ENCODE measurements around the gene C1QC.
"Not testable (repeated sequence)": the region's sequence is repeated elsewhere in the genome, so short reads cannot be mapped to it uniquely, and the experiment has no call there.

The C1QC gene

DNA sequence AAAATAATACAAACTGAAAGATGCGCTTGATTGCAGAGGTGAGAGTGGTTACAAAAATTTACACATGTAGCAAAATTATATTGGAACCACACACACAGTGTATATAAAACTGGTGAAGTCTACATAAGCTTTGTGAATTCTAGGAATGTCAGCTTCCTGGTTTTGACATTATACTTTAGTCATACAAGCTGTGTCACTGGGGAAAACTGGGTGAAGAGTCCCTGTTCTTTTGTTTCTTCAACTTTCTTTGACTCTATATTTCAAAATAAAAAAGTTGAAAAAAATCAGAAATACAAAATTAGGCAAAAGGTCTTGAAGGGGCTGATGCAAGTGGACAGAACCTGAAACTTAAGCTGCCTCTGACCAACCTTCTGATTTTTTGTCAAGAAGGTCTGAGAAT is 3.0 kb downstream of the C1QC start:
- Mint-ChIP-seq H3K4me1 (ENCODE audit: low read depth) (peaks cover 81% of the 10 kb centered on the region), H3K27me3 (peaks cover 4% of the 10 kb centered on the region), H3K36me3 (ENCODE audit: low read depth) (peaks cover 72% of the 10 kb centered on the region), H3K9me3 (no peaks in the 10 kb centered on the region), H3K4me3 (peak overlapping the region; percentile 77), H3K27ac (peak overlapping the region; percentile 85)
- intact Hi-C loops (cut with micrococcal nuclease): no loop called here

DNA sequence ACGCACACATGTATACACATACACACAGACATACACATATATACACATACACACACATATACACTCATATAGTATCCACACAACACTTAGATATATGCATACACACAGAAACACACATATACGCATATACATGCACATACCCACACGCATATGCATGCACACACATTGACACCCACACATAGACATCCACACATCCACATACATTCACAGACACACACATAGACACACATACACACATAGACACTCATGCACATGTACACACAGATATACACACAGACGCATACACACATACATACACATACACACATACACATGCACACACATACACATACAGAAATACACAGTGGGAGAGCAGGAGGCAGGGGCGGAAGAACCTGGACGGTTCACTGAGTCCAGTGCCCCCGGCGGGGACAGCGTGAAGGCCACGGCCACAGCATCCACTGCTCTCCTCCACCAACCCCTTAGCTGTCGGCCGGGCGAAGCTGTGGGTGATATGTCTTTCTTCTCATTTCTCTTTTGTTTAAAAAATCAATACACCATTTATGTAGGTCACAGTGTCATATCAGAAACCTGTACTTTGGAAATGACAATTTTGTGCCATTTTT is 6.8 kb downstream of the C1QC start:
- Mint-ChIP-seq H3K4me1 (ENCODE audit: low read depth) (peaks cover 78% of the 10 kb centered on the region), H3K9me3 (no peaks in the 10 kb centered on the region), H3K27ac (peak overlapping the region; percentile 80), H3K27me3 (peaks cover 12% of the 10 kb centered on the region), H3K36me3 (ENCODE audit: low read depth) (peaks cover 68% of the 10 kb centered on the region), H3K4me3 (no peak overlapping the region)
- intact Hi-C loops (cut with micrococcal nuclease): no loop called here

DNA sequence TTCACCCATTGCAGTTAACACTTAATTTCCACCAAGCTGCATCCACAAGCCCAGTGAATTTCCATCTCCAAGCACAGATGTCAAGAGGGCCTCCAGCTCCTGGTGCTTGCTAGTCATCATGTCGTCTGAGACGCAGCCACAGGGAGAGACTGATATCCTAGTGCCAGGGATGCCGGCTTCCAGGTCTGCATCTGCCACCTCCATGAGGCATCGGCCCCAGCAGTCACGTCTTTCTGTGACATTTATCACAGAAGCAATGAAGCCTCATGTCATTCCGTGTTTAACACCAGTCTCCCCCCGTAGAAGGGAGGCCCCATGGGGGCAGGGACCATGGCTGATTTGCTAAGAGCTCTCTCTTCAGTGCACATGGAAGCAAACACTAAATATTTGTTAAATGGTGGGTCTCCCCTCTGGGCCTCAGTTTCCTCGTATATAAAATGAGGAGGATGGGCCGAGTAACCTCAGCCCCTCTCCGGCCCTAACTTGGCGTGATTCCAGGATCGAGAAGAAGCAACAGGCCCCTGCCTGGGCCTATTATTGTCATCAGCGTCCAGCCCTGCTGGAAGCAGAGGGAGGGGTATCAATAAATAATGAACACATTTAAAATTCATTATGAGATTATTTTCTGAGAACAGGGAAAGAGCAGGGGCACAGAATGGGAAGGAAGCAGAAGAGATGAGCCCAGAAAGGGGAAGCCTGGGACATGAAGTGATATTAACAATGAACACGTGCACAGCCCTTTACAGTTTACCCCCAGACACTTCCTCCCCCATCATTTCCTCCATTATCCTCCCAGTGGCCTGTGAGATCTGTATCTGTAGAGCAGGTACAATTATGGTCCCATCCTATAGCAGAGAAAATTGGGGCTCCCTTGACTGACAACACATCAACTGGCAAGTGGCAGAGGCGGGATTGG is 8.8 kb downstream of the C1QC start:
- H3K9me3 Mint-ChIP-seq: no peaks in the 10 kb centered on the region
- peak overlapping the region; percentile 81 for H3K4me3 Mint-ChIP-seq
- H3K36me3 Mint-ChIP-seq (ENCODE audit: low read depth): peaks cover 69% of the 10 kb centered on the region
- H3K4me1 Mint-ChIP-seq (ENCODE audit: low read depth): peaks cover 76% of the 10 kb centered on the region
- H3K27me3 Mint-ChIP-seq: peaks cover 25% of the 10 kb centered on the region
- intact Hi-C loops (cut with micrococcal nuclease): no loop called here
- H3K27ac Mint-ChIP-seq: peak overlapping the region; percentile 80

DNA sequence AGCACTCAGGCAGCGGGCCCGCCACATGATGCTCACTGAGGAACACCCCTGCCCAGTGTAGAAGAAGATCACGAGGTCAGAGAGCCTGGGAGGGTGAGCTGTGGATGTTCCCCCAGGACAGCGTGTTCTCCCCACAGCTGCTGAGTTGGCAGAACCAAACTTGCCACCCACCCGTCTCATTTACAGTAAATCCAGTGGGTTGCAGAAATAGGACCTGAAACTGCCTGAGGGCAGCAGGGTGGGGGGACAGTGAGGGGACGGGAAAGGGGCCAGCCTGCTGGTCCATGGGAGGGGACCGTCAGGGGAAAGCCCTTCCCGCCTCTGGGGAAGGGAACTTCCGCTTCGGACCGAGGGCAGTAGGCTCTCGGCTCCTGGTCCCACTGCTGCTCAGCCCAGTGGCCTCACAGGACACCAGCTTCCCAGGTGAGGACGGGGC is 9.5 kb downstream of the C1QC start, which contains the start of gene C1QB:
Gene C1QB, plus strand, starts transcription at position 356 of the 436 bp plus-strand sequence. CDS start 6,227 bp downstream, outside the sequence.
- Mint-ChIP-seq H3K36me3 (ENCODE audit: low read depth) (peaks cover 69% of the 10 kb centered on the region), H3K9me3 (no peaks in the 10 kb centered on the region), H3K4me3 (peak within 1 kb of the TSS; percentile 81), H3K4me1 (ENCODE audit: low read depth) (peaks cover 79% of the 10 kb centered on the region), H3K27me3 (peaks cover 25% of the 10 kb centered on the region), H3K27ac (peak within 1 kb of the TSS; percentile 80)
- intact Hi-C loops (cut with micrococcal nuclease): no loop called here

DNA sequence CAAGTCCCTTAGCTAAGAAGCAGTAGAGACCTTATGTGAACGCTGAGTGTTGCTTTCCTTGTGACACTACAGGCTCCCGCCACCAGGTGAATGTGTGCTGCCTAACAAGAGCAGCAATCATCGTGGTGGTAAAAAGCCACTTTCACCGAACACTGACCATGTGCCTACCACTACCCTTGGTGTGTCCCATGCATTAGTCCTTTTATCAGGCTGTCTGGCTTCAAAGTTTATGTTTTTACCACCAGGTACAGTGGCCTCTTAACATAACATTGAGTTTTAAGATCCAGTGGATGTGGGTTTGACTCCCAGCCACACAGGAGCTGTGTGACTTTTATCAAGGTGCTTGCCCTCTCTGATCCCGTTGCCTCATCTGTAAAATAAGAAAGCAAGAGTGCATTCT is 11.3 kb downstream of the C1QC start:
- H3K9me3 Mint-ChIP-seq: no peaks in the 10 kb centered on the region
- no peak overlapping the region for H3K27ac Mint-ChIP-seq
- intact Hi-C loops (cut with micrococcal nuclease): no loop called here
- peaks cover 69% of the 10 kb centered on the region for H3K36me3 Mint-ChIP-seq (ENCODE audit: low read depth)
- peak overlapping the region; percentile 81 for H3K4me3 Mint-ChIP-seq
- H3K4me1 Mint-ChIP-seq (ENCODE audit: low read depth): peaks cover 83% of the 10 kb centered on the region
- H3K27me3 Mint-ChIP-seq: peaks cover 32% of the 10 kb centered on the region

DNA sequence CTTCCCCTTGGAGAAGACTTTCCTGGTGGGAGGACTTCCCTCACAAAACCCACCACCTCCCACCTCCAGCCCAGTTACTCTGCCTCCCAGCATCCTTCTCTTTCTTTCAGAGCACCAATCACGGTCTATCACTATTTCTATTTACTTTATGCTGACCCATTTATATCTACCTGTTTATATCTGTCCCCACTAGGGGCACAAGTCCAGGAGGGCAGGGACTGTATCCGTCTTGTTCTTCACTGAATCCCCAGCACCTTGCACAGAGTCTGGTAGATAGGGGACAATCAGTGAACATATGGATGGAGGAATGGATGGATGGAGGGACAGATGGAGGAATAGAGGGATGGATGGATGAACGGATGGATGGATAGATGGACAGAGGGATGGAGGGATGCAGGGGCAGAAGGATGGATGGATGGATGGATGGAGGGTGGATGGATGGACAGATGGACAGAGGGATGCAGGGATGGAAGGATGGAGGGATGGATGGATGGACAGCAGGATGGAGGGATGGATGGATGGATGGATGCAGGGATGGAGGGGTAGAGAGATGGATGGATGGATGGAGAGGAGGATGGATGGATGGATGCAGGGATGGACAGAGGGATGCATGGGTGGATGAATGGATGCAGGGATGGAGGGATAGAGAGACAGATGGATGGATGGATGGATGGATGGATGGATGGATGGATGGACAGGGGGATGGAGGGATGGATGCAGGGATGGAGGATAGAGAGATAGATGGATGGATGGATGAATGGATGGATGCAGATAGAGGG is 15.1 kb downstream of the C1QC start:
- H3K27me3 Mint-ChIP-seq: peaks cover 31% of the 10 kb centered on the region
- no peak overlapping the region for H3K4me3 Mint-ChIP-seq
- H3K4me1 Mint-ChIP-seq (ENCODE audit: low read depth): peaks cover 52% of the 10 kb centered on the region
- intact Hi-C loops (cut with micrococcal nuclease): no loop called here
- no peak overlapping the region for H3K27ac Mint-ChIP-seq
- H3K9me3 Mint-ChIP-seq: no peaks in the 10 kb centered on the region
- peaks cover 88% of the 10 kb centered on the region for H3K36me3 Mint-ChIP-seq (ENCODE audit: low read depth)

DNA sequence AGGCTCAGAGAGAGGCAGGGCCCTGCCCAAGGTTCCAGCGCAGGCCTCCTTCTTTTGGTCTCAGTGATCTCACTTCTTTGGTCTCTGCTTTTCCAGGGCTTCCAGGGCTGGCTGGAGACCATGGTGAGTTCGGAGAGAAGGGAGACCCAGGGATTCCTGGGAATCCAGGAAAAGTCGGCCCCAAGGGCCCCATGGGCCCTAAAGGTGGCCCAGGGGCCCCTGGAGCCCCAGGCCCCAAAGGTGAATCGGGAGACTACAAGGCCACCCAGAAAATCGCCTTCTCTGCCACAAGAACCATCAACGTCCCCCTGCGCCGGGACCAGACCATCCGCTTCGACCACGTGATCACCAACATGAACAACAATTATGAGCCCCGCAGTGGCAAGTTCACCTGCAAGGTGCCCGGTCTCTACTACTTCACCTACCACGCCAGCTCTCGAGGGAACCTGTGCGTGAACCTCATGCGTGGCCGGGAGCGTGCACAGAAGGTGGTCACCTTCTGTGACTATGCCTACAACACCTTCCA is 17.3 kb downstream of the C1QC start:
- Mint-ChIP-seq H3K4me1 (ENCODE audit: low read depth) (peaks cover 36% of the 10 kb centered on the region), H3K4me3 (no peak overlapping the region), H3K36me3 (ENCODE audit: low read depth) (peaks cover 67% of the 10 kb centered on the region), H3K27me3 (peaks cover 19% of the 10 kb centered on the region), H3K27ac (no peak overlapping the region), H3K9me3 (no peaks in the 10 kb centered on the region)
- intact Hi-C loops (cut with micrococcal nuclease): no loop called here

DNA sequence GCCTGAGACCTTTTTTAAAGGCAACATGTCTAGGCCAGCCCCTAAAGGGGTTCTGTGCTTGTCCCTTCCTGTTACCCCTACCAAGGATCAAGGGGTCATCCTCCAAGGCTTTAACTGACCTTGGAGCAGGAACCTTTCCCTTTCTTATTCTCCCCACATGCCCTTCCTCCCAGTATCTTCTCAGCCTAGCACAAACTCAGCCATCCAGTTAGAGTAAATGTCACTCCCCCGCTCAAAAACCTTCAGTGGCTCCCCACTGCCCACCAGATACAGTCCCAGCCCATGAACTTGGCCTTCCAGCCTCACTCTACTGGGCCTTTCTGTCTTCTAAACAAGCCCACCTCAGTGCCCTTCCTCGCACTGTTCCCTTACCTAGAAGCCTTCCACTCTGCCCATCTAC is 18.4 kb downstream of the C1QC start:
- Mint-ChIP-seq H3K27ac (peak overlapping the region; percentile 5), H3K27me3 (peaks cover 14% of the 10 kb centered on the region), H3K9me3 (no peaks in the 10 kb centered on the region), H3K4me1 (ENCODE audit: low read depth) (peaks cover 26% of the 10 kb centered on the region), H3K36me3 (ENCODE audit: low read depth) (peaks cover 56% of the 10 kb centered on the region), H3K4me3 (no peak overlapping the region)
- intact Hi-C loops (cut with micrococcal nuclease): no loop called here

DNA sequence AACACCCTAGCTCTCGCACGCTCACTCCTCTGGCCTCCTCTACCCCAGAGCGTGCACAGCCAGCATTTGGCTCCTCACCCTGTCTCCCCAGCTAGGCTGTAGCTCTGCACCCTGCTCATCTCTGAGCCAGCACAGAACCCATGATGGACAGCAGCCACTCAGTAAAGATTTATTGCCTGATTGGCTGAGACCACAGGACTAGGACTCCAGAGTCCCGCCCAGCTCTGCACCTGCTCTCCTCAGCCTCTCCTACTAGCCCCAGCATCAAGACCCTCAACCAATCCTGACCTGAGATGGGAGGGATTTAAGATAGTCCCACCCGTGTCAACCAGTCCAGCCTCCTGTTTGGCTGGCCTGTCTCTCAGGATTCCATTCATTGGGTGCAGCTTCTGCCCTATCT is 18.9 kb downstream of the C1QC start:
- peak overlapping the region; percentile 5 for H3K27ac Mint-ChIP-seq
- H3K36me3 Mint-ChIP-seq (ENCODE audit: low read depth): peaks cover 52% of the 10 kb centered on the region
- intact Hi-C loops (cut with micrococcal nuclease): no loop called here
- no peaks in the 10 kb centered on the region for H3K9me3 Mint-ChIP-seq
- H3K4me3 Mint-ChIP-seq: no peak overlapping the region
- H3K27me3 Mint-ChIP-seq: peaks cover 11% of the 10 kb centered on the region
- H3K4me1 Mint-ChIP-seq (ENCODE audit: low read depth): peaks cover 25% of the 10 kb centered on the region

DNA sequence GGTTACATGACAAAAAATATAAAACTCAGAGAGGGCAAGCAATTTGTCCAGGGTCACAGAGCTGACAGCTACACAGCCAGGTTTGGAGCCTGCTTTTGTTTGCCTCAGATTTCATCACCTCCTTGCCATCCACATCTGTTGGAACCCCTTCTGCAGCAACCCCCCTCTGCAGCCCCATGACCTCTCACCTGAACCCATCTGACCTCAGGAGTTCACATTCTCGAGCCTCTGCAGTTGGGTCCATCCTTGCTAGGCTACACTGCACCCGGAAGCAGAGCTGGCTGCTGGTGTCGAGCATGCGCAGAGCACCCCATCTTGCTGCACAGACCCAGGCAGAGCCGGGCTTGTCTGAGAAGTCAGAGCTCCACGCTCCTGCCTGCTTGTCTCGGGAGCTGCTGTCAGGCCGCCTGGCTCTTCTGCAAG is 19.6 kb downstream of the C1QC start:
- Mint-ChIP-seq H3K27ac (no peak overlapping the region), H3K4me3 (no peak overlapping the region)

DNA sequence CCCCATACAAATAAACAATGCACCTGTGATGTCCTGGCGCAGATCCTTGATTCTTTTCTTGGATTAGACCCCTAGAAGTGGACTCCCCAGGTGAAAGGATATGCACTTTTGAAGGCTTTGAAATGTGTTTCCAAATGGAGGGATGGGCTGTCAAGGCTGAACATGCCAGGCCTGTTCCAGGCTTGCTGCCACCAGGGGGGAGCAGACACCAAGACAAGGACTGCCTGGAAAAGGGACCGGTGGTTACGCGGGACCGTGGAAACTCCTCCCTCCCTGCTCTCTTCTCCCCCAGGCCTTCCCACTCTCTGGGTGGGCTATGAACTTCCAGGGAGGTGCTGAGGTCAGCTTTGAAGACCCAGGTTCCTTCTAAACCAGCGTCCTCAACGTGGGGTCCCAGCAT is 22.3 kb downstream of the C1QC start:
- H3K4me3 Mint-ChIP-seq: no peak overlapping the region
- intact Hi-C loops (cut with micrococcal nuclease): loop anchor here (2.0 kb wide), 1 partner anchor 265 kb away; no protein-coding TSS in a partner anchor
- H3K4me1 Mint-ChIP-seq (ENCODE audit: low read depth): peaks cover 6% of the 10 kb centered on the region
- no peak overlapping the region for H3K27ac Mint-ChIP-seq
- no peaks in the 10 kb centered on the region for H3K9me3 Mint-ChIP-seq
- peaks cover 18% of the 10 kb centered on the region for H3K36me3 Mint-ChIP-seq (ENCODE audit: low read depth)
- peaks cover 16% of the 10 kb centered on the region for H3K27me3 Mint-ChIP-seq

More for the DNA sequence above, 19.6 kb downstream of the C1QC start:
- intact Hi-C loops (cut with micrococcal nuclease): no loop called here
- Mint-ChIP-seq H3K4me1 (ENCODE audit: low read depth) (peaks cover 19% of the 10 kb centered on the region), H3K9me3 (no peaks in the 10 kb centered on the region), H3K36me3 (ENCODE audit: low read depth) (peaks cover 45% of the 10 kb centered on the region), H3K27me3 (peaks cover 16% of the 10 kb centered on the region)

DNA sequence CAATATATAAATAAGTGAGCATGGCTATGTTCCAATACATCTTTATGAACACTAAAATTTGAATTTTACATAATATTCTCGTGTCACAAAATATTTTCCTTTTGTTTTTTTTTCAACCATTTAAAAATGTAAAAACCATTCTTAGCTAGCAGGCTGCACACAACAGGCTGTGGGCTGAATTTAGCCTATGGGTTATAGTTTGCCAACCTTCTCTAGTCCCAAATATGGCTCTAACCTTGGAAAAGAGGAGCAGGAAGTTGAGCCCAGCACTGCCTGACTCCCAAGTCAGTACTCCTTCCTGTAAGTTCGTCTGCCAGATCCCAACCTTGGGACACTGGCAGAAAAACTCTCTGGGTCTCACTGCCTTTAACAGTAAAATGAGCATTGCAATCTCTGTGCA is 23.0 kb downstream of the C1QC start:
- peaks cover 6% of the 10 kb centered on the region for H3K4me1 Mint-ChIP-seq (ENCODE audit: low read depth)
- no peak overlapping the region for H3K27ac Mint-ChIP-seq
- peaks cover 20% of the 10 kb centered on the region for H3K27me3 Mint-ChIP-seq
- H3K4me3 Mint-ChIP-seq: no peak overlapping the region
- intact Hi-C loops (cut with micrococcal nuclease): no loop called here
- peaks cover 11% of the 10 kb centered on the region for H3K36me3 Mint-ChIP-seq (ENCODE audit: low read depth)
- no peaks in the 10 kb centered on the region for H3K9me3 Mint-ChIP-seq

DNA sequence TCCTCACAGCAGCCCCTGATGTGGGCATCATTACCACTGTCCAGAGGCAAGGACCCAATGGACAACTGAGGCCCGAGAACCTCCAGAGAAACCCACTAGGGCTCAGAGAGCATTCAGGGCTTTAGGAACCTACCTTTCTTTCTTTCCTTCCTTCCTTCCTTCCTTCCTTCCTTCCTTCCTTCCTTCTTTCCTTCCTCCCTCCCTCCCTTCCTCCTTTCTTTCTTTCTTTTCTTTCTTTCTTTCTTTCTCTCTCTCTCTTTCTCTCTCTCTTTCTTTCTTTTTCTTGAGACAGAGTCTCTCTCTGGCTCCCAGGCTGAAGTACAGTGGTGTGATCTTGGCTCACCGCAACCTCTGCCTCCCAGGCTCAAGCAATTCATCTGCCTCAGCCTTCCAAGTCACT is 25.4 kb downstream of the C1QC start:
- H3K27ac Mint-ChIP-seq; H3K36me3 Mint-ChIP-seq (ENCODE audit: low read depth): not testable (repeated sequence)
- peaks cover 37% of the 10 kb centered on the region for H3K27me3 Mint-ChIP-seq

More for the DNA sequence above, 25.4 kb downstream of the C1QC start:
- intact Hi-C loops (cut with micrococcal nuclease); H3K4me3 Mint-ChIP-seq; H3K4me1 Mint-ChIP-seq (ENCODE audit: low read depth); H3K9me3 Mint-ChIP-seq: not testable (repeated sequence)
